NCI-H2107 (cell line): Measurements from ENCODE around the gene SLC35G6.
"Not testable (repeated sequence)": the region's sequence is repeated elsewhere in the genome, so short reads cannot be mapped to it uniquely, and the experiment has no call there.

Source experiments
- DNase-seq: peaks from one replicate; lab custom pipeline; 2025; lab: John Stamatoyannopoulos, UW

SLC35G6 gene

DNA sequence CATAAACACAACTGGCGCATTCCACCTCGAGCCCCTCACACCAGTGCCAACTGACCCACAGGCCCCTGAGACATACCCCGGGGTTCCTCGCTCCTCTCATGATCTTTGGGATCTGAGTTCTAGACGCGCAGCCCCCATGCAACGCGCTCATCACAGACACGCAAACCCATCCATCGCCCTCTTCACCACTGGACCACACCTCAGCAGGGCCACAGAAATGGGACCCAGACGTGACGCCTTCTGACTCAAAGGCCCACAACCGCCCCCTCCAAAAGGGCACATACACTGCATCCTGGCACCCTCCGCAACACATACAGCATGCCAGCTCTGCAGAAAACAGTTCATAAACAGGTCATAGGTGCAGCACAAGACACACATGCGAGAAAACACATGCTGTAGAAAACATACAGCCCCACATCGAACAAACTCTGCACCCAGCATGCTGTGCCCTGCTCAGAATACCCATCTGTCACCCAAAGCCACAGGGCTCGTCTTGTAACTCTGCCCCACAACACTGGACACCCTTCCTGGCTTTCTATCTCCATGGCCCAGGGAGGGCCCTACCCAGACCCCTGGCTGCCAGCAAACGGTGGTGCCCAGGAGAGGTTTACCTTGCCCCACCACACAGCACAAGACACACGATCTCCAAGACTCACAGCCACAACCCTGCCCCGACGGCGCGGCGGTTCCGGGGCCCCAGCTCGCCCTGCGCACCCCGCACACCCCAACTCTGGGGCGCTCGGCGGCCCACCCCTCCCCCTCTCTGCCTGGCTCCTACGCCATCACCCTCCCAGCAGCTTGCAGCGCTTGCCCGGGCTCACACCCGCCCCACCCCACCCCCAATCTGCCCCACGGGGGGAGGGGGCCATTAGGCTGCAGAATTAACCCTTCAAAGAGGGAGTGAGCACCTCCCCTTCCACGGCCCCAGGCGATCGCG, 2.7 kb upstream of the SLC35G6 start:
- no peak for DNase-seq

DNA sequence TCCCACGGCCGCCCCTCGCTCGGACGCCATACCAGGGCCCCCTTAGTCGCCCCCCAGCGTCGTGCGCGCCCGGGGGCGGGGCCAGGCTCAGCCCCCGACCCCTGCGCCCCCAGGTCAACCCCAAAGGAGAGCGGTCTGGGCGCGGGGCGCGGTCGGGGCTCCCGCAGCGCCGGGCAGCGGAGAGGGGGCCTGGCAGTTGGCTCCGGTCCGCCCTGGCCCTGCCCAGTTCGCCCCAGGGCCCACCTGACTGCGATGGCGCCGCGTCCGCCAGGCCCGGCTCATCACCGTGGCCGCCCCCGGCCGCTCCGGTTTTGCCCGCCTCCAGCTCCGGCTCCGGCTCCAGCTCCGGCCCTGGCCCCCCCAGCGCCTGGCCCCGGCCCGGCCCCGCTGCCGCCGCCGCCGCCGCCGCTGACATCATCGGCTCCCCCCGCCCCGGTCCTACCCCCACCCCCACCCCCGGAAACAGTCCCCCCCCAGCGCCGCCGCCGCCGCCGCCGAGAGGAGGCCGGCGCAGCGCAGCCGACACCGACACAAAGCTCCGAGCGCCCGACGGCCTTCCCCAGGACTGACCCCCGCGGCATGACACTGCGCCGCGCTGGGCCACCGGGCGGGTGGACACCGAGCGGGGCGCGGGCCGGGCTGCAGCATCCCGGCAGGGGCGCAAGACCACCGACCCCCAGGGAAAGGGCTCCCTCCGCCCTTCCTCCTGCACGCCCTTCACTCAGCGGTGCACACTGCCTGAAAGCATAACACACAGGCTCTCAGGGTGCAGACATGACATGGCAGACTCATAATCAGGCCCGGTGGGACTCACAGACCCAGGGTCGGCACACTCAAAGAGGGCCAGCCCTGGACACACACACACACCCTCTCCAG, 1.8 kb upstream of the SLC35G6 start, which contains the start of gene ZBTB4:
Gene ZBTB4, minus strand, starts transcription at position 419 of the 876 bp plus-strand sequence. CDS start 12,830 bp downstream, outside the sequence.
- DNase-seq: no peak

DNA sequence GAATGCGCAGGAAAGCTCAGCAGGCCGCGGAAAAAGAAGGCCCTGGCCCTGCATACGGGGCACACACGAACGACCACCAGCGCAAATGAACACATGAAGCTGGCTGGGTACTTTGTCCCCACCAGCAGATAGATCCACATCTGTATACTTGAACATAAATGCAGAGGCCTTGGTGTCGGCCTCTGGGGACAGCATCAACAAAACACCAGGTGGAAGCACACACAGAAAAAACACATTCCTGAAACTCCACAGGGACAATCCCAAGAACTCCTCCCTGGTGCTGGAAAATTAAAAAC, 1.2 kb upstream of the SLC35G6 start:
- no peak for DNase-seq

DNA sequence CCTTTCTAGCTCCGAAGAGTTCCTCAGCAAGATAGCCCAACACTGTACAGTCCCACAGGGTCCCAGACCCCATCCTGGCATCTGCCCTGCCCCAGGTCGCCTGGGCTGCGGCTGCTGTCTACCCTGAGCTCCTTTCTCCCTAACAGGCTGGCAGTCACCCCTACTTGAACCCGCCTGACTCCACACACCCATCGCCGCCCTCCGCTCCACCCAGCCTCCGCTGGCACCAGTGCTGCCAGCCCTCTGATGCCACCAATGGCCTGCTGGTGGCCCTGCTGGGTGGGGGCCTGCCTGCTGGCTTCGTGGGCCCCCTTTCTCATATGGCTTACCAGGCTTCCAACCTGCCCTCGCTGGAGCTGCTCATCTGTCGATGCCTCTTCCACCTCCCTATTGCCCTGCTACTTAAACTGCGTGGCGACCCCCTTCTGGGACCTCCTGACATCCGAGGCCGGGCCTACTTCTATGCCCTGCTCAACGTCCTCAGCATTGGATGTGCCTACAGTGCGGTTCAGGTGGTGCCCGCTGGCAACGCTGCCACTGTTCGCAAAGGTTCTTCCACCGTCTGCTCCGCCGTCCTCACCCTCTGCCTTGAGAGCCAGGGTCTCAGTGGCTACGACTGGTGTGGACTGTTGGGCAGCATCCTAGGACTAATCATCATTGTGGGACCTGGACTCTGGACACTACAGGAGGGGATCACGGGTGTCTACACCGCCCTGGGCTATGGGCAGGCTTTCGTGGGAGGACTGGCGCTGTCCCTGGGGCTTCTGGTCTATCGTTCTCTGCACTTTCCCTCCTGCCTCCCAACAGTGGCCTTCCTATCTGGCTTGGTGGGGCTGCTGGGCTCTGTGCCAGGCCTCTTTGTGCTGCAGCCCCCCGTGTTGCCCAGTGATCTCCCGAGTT, 846 bp downstream of the SLC35G6 start:
- DNase-seq: not testable (repeated sequence)

DNA sequence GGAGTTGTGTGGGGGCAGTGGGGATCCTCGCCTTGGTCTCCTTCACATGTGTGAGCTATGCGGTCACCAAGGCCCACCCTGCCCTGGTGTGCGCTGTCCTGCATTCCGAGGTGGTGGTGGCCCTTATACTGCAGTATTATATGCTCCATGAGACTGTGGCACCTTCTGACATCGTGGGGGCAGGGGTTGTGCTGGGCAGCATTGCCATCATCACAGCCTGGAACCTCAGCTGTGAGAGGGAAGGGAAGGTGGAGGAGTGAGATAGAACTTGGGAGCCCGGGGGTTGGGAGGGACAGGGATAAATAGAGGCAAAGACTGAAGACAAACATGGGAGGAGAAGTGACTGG, 1.5 kb downstream of the SLC35G6 start:
- not testable (repeated sequence) for DNase-seq

DNA sequence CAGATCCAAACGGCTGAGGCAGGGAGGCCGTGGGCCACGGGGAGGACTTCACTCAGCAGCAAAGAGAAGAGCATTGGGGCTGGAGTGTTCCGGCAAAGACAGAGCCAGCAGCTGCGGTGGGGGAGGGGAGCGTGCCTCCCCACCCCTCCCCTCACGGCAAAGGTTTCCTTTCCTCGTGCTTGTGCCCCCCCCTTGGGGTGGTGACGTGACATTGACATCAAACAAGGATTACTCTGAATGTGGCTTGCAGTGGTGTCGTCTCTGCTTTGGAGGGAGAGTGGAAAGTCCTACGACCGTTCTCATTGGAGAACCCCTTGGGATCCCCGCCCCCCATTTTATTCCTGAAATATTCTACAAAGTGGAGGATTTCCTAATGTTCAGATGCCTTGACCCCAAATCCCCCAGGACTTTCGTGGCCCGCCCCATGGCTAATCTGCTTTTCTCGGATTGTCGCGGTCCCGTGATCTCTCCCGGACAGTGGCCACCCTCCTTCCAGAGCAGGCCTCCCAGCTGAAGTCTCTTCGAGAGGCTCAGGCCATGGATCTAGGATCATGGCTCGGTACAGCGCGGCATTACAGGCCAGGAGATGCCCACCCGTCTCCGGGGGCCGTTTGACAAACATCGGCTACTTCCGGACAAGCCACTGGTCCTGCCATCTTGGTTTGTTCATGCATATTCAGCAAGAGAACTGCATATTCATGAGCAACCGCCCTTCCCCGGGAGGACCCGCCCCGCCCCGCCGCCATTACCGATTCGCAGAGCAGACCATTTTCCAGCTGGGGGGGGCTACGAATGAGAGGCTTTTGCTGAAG, 2.2 kb downstream of the SLC35G6 start:
- peak; percentile 68 for DNase-seq

DNA sequence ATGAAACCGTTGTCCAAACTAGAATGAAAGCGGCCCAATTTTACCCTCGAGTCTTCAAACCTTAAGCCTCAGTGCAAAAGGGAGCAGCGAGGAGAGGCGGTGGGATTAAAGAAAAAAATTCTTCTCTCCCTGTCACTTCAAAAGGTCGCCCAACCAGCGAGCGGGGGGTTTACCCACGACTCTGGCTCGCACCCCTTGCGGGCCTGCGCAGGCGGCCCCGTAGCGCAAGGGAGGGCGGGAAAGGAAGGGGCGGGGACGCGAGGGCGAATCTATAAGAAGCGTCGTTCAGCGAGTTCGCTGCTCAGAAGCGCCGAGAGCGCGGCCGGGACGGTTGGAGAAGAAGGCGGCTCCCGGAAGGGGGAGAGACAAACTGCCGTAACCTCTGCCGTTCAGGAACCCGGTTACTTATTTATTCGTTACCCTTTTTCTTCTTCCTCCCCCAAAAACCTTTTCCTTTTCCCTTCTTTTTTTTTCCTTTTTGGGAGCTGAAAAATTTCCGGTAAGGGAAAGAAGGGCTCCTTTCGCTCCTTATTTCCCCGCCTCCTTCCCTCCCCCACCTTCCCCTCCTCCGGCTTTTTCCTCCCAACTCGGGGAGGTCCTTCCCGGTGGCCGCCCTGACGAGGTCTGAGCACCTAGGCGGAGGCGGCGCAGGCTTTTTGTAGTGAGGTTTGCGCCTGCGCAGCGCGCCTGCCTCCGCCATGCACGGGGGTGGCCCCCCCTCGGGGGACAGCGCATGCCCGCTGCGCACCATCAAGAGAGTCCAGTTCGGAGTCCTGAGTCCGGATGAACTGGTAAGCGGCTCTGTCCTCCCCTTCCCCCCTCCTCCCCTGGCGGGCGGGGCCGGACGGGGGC, 3.0 kb downstream of the SLC35G6 start, which contains the start of gene POLR2A:
Gene POLR2A, plus strand, starts transcription at position 300 of the 852 bp plus-strand sequence.
- peak; percentile 80 for DNase-seq

DNA sequence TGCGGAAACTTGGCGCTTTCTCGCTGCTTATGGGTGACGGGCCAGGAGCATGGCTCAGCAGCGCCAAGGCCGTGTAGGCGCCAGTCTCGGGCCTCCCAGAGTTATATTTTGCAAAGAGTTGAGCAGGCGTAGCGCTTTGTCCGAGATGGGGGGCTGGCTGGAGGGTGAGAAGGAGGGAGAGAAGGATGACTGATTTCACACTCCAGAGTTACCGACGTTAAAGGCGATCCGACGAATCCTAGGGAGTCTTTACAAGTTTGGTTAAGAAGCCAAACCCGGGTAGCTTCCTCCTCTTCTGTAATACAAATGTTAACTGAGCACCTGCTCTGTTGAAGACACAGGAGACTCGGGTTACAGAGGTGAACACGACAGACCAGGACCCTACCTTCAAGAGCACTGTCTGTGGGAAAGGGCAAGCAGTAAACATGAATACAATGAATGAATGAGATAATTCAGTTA, 3.7 kb downstream of the SLC35G6 start:
- DNase-seq: no peak

DNA sequence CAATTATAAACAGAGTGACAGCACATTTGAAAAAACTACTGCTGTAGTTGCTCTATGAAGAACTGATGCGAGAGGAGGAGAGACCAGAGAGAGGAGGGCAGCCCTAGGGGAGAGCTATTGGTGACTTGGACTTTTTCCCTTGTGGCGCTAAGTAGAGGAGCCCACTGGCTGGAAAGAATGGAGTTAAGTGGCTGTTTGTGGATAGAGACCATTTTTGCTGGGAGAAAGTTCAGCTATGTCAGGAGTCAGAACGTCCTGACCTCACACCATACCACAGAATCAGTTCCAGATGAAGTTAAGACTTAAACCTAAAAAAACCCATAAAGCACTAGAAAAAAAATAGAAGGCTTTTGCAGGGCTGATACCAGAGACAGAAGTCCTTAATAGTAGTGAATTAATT, 4.9 kb downstream of the SLC35G6 start:
- DNase-seq: no peak

DNA sequence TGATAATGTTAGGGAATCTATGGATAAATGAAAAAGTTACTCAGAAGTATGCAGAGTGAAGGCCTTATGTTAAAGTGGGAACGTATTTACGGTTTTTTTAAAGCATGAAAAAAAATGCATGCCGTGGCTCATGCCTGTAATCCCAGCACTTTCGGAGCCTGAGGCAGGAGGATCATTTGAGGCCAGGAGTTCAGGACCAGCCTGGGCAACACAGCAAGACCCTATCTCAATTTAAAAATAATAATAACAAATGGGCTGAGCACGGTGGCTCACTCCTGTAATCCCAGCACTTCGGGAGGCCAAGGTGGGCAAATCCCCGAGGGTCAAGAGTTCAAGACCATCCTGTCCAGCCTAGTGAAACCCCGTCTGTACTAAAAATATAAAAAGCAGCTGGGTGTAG, 8.9 kb downstream of the SLC35G6 start:
- no peak for DNase-seq

DNA sequence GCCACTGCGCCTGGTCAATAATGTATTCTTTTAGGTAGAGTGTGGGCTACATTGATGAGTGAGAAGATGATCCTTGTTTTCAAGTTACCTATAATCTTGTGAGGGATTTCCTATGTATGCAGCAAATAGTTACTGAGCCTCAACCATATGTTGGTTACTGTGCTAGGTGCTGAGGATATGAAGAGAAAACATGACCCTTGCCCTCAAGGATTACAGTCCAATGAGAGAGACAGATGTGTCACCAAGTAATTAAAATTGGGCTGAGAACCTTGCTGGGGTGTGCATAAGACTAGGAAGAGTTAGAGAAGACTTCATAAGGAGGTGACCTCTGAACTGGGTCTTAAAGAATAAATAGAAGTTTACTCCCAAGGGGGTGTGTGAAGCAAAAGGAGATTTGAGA, 10.3 kb downstream of the SLC35G6 start:
- no peak for DNase-seq

DNA sequence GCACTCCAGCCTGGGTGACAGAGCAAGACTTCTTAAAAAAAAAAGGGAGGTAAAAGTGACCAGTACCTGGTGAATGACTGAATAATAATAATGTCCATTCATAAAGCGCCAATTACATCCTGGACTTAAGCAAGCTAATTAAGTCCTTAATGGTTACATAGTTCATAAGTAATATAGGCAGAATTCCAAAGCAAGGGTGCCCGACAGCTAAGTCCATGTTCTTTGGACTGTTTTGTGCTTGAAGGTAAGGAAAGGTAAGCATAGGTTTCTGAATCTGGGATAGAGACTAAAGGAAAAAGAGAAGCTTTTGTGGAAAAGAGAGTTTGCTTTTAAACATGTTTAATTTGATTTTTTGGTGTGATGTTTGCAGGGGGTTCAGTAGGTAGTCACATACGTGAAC, 12.7 kb downstream of the SLC35G6 start:
- DNase-seq: no peak

DNA sequence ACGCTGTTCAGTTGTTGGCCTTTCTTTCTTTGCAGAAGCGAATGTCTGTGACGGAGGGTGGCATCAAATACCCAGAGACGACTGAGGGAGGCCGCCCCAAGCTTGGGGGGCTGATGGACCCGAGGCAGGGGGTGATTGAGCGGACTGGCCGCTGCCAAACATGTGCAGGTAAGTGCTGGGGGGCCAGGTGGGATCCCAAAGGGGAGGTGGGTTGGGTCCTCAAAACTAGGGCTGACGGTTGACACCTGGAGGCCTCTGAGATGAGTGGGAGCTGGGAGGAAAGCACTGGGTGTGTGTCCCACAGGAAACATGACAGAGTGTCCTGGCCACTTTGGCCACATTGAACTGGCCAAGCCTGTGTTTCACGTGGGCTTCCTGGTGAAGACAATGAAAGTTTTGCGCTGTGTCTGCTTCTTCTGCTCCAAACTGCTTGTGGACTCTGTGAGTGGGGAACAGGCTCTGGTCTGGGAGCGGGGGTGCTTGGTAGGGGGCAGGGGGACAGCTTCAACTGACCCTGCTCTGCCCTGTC, 14.7 kb downstream of the SLC35G6 start:
- DNase-seq: no peak

DNA sequence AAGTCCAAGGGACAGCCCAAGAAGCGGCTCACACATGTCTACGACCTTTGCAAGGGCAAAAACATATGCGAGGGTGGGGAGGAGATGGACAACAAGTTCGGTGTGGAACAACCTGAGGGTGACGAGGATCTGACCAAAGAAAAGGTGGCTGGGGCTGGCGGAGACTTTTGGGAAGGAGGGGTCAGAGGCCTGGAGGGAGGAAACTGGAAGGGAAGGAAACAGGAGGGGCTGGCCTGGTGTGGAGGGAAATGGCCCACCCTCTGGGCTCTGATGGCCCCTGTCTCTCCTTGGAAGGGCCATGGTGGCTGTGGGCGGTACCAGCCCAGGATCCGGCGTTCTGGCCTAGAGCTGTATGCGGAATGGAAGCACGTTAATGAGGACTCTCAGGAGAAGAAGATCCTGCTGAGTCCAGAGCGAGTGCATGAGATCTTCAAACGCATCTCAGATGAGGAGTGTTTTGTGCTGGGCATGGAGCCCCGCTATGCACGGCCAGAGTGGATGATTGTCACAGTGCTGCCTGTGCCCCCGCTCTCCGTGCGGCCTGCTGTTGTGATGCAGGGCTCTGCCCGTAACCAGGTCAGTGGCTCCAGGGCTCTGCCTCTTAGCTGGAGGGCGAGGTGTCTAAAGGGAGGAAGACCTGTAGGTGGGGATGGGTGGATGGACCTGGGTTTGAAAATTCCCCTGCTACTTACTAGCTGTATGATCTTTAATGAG, 15.4 kb downstream of the SLC35G6 start:
- DNase-seq: no peak

DNA sequence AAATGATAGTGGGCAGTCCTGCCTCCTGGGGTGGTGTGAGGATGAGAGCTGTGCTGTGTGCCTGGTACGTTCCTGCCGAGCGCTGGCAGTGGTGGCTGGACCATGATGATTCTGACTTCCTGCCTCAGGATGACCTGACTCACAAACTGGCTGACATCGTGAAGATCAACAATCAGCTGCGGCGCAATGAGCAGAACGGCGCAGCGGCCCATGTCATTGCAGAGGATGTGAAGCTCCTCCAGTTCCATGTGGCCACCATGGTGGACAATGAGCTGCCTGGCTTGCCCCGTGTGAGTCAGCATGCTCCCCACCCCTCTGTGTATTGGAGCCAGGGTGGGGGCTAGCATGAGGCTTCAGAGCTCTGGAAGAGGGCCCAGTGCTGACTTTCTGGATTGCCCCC, 16.0 kb downstream of the SLC35G6 start:
- no peak for DNase-seq

DNA sequence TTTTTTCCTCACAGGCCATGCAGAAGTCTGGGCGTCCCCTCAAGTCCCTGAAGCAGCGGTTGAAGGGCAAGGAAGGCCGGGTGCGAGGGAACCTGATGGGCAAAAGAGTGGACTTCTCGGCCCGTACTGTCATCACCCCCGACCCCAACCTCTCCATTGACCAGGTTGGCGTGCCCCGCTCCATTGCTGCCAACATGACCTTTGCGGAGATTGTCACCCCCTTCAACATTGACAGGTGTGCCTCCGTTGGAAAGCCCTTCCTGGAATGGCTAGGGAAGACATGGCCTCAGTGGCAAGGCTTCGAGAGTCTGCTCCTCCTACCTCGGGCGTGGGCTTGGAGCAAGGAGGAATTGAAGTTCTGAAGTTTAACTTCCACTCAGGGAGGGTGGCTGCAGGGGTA, 16.4 kb downstream of the SLC35G6 start:
- no peak for DNase-seq

DNA sequence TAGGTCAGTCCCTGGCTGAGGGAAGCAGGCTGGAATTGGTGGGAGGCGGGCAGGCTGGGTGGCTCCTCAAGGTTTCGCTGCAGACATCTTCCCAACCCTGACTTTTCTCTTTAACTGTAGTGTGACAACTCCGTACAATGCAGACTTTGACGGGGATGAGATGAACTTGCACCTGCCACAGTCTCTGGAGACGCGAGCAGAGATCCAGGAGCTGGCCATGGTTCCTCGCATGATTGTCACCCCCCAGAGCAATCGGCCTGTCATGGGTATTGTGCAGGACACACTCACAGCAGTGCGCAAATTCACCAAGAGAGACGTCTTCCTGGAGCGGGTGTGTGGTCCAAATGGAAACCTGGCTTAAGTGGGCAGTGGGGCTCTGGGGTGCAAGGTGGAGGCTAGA, 17.9 kb downstream of the SLC35G6 start:
- DNase-seq: no peak

DNA sequence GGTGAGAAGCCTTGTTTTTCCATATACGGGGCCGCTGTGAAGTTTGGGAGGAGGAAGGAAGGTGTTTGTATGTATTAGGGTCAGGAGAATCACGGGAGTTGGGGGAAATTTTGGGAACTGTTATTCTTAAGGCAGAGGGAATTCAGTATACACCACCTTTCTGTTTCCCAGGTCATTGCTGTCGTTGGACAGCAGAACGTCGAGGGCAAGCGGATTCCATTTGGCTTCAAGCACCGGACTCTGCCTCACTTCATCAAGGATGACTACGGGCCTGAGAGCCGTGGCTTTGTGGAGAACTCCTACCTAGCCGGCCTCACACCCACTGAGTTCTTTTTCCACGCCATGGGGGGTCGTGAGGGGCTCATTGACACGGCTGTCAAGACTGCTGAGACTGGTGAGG, 20.5 kb downstream of the SLC35G6 start:
- DNase-seq: no peak

DNA sequence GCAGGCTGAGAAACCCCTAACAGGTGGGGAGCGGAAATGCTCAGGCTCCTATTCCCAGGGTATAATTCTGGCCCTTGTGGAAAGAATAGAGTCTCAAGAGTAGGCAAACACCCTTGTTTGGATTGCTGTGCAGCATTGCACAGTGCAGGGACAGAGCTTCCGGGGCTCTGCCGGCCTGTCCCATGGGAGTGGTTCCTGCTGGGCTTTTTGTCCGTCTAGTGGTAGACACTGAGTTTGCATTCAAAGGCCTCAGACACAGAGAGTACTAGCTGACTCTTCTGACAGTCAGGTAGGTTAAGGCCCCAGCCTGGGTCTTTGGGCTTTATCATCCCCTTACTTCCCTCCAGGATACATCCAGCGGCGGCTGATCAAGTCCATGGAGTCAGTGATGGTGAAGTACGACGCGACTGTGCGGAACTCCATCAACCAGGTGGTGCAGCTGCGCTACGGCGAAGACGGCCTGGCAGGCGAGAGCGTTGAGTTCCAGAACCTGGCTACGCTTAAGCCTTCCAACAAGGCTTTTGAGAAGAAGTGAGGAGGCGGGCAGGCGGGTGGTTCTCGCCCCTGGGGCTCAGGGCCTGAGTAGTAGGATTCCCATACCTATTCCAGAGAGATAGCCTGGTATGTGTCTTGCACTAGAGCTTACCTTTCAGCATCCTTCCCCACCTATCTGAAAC, 21.1 kb downstream of the SLC35G6 start:
- DNase-seq: no peak
